ENCODE data around the gene SQOR.

SQOR gene

DNA sequence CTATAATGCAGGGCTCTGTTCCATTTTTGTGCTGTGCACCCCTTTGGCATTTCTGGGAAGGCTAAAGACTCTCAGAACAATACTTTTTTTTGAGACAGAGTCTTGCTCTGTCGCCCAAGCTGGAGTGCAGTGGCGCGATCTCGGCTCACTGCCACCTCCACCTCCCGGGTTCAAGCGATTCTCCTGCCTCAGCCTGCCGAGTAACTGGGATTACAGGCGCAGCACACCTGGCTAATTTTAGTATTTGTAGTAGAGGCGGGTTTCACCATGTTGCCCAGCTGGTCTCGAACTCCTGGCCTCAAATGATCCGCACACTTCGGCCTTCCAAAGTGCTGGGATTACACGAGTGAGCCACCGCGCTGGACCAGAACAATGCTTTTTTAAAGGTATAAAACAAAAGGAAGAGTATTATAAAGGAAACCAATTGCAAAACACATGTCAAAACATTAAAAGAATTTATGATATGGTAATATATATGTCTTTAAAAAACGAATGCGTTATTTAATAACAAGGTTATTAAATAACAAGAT, 999 bp downstream of the SQOR start:
- TF ChIP-seq, protein P1, sequence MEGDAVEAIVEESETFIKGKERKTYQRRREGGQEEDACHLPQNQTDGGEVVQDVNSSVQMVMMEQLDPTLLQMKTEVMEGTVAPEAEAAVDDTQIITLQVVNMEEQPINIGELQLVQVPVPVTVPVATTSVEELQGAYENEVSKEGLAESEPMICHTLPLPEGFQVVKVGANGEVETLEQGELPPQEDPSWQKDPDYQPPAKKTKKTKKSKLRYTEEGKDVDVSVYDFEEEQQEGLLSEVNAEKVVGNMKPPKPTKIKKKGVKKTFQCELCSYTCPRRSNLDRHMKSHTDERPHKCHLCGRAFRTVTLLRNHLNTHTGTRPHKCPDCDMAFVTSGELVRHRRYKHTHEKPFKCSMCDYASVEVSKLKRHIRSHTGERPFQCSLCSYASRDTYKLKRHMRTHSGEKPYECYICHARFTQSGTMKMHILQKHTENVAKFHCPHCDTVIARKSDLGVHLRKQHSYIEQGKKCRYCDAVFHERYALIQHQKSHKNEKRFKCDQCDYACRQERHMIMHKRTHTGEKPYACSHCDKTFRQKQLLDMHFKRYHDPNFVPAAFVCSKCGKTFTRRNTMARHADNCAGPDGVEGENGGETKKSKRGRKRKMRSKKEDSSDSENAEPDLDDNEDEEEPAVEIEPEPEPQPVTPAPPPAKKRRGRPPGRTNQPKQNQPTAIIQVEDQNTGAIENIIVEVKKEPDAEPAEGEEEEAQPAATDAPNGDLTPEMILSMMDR (IDR thresholded peaks at IDR 0.05): no peak; the same call in 1 of the 2 replicates

DNA sequence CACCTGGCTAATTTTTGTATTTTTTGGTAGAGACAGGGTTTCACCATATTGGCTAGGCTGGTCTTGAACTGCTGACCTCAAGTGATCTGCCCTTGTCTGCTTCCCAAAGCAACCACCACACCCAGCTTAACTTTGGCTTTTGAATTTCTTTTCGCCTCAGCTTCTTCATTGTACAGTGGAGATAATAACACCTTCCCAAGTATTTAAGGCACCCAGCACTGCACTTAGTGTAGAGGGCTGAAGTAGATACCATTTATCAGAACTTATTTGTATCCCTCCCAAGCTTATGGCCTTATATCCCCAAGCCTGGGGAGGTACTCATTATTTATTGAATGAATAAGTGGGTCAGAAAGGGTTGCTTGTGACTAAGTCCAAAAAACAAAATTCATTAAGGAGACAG, 2.3 kb downstream of the SQOR start:
- TF ChIP-seq, protein P1 (IDR thresholded peaks at IDR 0.05): no peak

DNA sequence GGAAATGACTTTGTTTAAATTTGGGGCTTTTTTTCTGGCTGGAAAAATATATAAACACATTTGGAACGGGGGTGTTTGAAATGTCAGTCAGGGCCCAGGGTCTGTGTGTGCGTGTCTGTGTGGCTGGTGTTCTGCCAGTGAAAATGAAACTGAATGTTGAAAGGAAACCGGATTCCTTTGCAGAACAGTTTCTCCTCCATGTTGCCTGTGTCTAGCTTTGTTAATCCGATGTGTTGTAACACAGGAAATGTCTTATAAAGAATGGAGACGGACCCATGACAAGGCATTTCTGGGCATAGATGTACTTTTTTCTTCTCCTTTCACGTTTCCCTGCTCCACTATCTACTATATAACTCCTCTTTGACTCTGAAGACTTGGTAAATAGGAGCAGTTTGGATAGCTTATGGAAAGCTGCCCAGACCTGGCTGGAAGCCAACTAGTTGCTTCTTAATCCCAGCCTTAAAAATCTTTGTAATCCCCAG, 2.8 kb downstream of the SQOR start:
- TF ChIP-seq, protein P1 (IDR thresholded peaks at IDR 0.05): no peak

DNA sequence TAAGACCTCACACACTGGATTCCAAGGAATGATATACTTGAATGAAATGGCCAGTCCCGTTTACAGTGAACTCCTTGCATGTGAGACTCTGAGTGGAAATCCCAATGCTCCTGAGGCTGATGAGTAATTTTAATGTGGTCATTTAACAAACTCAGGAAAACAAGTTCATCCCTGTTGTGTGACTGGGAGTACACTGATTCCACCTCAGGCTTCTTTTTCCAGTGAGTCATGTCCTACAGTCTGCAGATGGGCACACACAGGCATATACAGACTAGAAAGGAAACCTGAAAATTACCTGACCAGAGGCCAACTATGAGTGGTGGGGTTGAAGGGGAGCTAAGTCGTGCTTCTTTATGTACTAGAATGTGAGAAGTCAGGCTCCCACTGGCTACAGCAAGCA, 5.8 kb downstream of the SQOR start:
- TF ChIP-seq, protein P1 (IDR thresholded peaks at IDR 0.05): no peak

DNA sequence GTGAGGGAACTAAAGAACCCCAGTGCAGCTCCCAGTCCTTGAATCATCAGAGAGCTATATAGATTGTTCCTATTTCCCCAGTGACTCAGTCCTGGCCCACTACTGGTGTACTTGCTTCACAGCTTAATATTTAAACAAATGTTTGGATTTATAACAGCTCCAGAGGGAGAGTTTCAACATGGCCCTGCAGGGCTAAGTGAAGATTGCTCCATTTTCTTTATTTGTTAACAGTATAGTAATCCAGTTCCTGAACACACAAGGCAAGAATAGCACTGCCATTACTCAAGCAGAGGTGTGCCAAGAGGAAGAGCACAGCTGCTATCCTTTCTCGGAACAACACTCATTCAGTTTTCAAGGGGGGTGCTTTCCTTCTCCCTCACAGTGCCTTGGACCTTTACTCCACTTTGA, 6.5 kb downstream of the SQOR start:
- TF ChIP-seq, protein P1 (IDR thresholded peaks at IDR 0.05): no peak

DNA sequence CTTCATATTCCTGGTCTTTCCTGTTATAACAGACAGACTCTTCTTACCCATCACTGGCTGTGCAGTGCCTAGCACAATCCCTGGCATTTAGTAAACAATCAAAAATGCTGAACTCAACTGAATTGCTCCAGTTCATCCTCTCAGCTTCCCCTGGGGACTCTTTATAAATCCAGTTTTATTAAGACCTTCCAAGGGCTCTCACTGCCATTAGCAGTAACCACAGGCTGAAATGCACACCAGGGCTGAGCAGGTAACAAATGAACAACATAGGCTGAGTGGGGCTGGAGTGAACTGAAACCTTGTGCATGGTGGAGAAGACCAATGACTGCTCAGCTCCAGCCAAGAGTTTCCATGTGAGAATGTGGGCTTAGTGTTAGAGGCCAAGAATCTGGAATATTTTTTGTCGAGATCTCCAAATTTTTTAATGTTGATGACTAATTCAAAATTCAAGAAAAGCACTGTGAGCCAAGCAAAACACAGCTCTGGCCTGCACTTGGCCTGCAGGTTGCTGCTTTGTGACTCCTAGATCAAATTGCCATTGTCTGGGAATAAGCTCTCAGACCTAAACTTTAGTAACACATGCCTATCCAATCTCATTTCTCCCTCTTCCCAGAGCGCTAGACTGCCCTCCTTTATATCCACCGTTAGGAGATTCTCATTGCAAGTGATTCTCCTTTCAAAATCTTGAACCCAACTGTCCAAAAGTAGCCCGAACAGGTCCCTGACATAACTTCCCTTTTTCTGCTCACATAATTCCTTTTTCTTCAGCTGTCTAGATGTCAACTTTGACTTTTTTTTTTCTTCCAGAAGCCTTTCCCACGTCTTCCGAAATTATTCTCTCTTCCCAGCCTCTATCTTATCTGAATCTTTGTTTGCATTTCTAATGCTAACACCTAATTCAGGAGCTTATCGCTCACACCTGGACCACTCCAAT, 7.4 kb downstream of the SQOR start:
- TF ChIP-seq, protein P1 (IDR thresholded peaks at IDR 0.05): no peak

DNA sequence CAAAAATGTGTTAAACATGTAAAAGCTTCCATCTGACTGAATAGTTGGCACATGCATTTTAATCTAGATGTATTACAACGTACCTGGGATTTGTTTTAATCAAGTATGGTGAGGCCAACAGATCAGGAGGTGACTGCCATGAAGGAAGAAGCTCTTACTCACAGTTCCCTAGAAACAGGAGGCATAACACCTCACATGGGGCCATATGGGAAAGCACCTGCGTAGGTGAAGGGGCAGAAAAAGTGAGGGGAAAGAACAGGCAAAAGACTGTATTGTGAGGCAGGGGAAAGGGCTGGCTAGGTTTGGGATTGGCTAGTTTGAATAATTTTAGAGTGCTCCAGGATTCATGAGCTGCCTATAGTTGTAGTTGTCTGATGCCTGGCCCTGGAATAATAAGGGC, 9.6 kb downstream of the SQOR start:
- TF ChIP-seq, protein P1 (IDR thresholded peaks at IDR 0.05): no peak
